HepG2 (cell line): ENCODE results near the gene RNASE1.

Experiments used
- CTCF ChIP-seq: sonication (generic); formaldehyde crosslinking; IDR thresholded peaks from 2 replicates; pipeline ENCODE4 v1.5.0; 2020; ENCODE audit warnings: mild to moderate bottlenecking, missing genetic modification reagents, moderate library complexity
- EP300 ChIP-seq, 3 experiments: sonication (generic) in 1 of 3; formaldehyde crosslinking in 1 of 3; IDR thresholded peaks; 2 replicates each; pipeline versions ENCODE4 v1.5.1 to v1.6.1; 2011 to 2020; ENCODE audit warnings: low read depth in 2 of 3, low read length in 2 of 3, borderline replicate concordance in 1 of 3, improper control_type of control experiment in 1 of 3, mild to moderate bottlenecking in 1 of 3, missing genetic modification reagents in 1 of 3, moderate library complexity in 1 of 3
- ESRRA ChIP-seq: sonication (generic); formaldehyde crosslinking; IDR thresholded peaks from 2 replicates; pipeline ENCODE4 v1.5.1; 2020; ENCODE audit warnings: mild to moderate bottlenecking, low read depth, missing genetic modification reagents
- HMG20B ChIP-seq: conservative IDR thresholded peaks from 2 replicates; pipeline ENCODE4 v1.6.1; 2016; ENCODE audit warnings: missing genetic modification reagents, missing compliant biosample characterization
- JDP2 ChIP-seq: sonication (generic); formaldehyde crosslinking; IDR thresholded peaks from 2 replicates; pipeline ENCODE4 v1.8.1; 2022; ENCODE audit warnings: missing genetic modification reagents, borderline replicate concordance
- MZF1 ChIP-seq: sonication (generic); formaldehyde crosslinking; IDR thresholded peaks from 2 replicates; pipeline ENCODE4 v1.8.1; 2023; ENCODE audit warnings: mild to moderate bottlenecking, missing genetic modification reagents, borderline replicate concordance
- NFYB ChIP-seq: sonication (generic); formaldehyde crosslinking; IDR thresholded peaks from 2 replicates; pipeline ENCODE4 v1.4.0; 2020; ENCODE audit warnings: missing genetic modification reagents
- PBX2 ChIP-seq: IDR thresholded peaks from 2 replicates; pipeline ENCODE4 v1.6.1; 2016; ENCODE audit warnings: control low read depth
- POLR2AphosphoS2 ChIP-seq: IDR thresholded peaks from 2 replicates; pipeline ENCODE4 v1.6.1; 2011; ENCODE audit warnings: low read depth, low read length, improper control_type of control experiment
- SMAD9 ChIP-seq: sonication (generic); formaldehyde crosslinking; IDR thresholded peaks from 2 replicates; pipeline ENCODE4 v1.5.1; 2020; ENCODE audit warnings: mild to moderate bottlenecking, missing genetic modification reagents
- SOX6 ChIP-seq, 2 experiments: fragments of 450-650 bp in 1 of 2; sonication (generic) in 1 of 2; formaldehyde crosslinking in 1 of 2; IDR thresholded peaks; 2 replicates each; pipeline versions ENCODE4 v1.4.0 to v1.6.1; 2017 to 2020; ENCODE audit warnings: antibody characterized with exemption in 1 of 2, mild to moderate bottlenecking in 1 of 2, missing genetic modification reagents in 1 of 2
- TCF7 ChIP-seq: sonication (generic); IDR thresholded peaks from 2 replicates; pipeline ENCODE4 v1.6.1; 2016; ENCODE audit warnings: antibody characterized with exemption, low read depth
- ZMYM2 ChIP-seq: sonication (generic); formaldehyde crosslinking; IDR thresholded peaks from 2 replicates; pipeline ENCODE4 v1.8.0; 2022; ENCODE audit warnings: mild to moderate bottlenecking, missing genetic modification reagents

- TF ChIP-seq MZF1, result no peak
- no peak for TF ChIP-seq EP300 (IDR thresholded peaks at IDR 0.05; ENCODE audit: low read depth in 2 of 2, low read length in 2 of 2)
- TF ChIP-seq EP300 (CRISPR knock-in tag; IDR thresholded peaks at IDR 0.05; ENCODE audit: borderline replicate concordance), result no peak
- TF ChIP-seq JDP2 (CRISPR knock-in tag), result no peak
- no peak for TF ChIP-seq TCF7
- TF ChIP-seq ESRRA (CRISPR knock-in tag), result no peak
- no peak for TF ChIP-seq ZMYM2
- TF ChIP-seq PBX2, result no peak
- no peak for TF ChIP-seq NFYB (CRISPR knock-in tag)
- no peak for TF ChIP-seq CTCF
- no peak for TF ChIP-seq SMAD9 (CRISPR knock-in tag)
- no peak for TF ChIP-seq SOX6 (IDR thresholded peaks at IDR 0.05)
- TF ChIP-seq SOX6 (CRISPR knock-in tag; IDR thresholded peaks at IDR 0.05), result no peak
- TF ChIP-seq POLR2AphosphoS2, result no peak
- no peak for TF ChIP-seq HMG20B
Measured at GRCh38 chr14:20837831-20838230, 35.2 kb upstream of the RNASE1 start.
